MV-4-11 (cell line): ENCODE measurements around the gene OLFML2A.
A peak's percentile ranks its signal among the peaks of the same experiment; 100 is the strongest.

Experiments
- DNase-seq: peaks from one replicate; lab custom pipeline; 2025; lab: John Stamatoyannopoulos, UW

The OLFML2A gene

DNA sequence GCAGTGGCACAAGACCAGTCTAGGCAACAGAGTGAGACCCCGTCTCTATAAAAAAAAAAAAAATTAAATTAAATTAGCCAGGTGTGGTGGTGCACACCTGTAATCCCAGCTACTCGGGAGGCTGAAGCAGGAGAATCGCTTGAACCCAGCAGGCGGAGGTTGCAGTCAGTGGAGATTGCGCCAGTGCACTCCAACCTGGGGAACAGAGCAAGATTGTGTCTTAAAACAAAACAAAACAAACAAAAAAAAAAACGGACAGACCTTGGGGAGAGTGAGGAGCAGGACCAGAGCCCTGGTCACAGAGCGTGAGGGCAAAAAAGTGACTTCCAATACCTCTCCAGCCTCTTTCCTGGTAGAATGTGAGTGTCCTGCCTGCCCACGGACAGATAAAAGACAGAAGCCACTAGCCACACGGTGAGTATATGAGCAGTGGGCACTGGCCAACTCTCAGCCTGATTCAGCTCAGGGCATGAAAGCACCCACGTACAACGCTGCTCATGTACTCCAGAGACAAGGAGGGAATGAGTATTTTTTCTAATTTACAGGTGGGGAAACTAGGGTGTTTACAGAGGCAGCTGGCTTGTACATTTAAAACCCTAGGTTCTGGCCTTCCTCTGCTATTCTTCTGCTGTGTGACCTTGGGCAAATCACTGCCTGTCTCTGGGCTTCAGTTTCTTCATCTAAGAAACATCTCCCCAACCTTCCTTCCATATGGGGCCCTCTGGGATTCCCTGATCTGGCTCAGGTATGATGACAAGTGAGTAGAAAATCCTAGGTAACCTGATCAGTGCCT lies 1.8 kb downstream of the OLFML2A start:
- DNase-seq, result no peak

DNA sequence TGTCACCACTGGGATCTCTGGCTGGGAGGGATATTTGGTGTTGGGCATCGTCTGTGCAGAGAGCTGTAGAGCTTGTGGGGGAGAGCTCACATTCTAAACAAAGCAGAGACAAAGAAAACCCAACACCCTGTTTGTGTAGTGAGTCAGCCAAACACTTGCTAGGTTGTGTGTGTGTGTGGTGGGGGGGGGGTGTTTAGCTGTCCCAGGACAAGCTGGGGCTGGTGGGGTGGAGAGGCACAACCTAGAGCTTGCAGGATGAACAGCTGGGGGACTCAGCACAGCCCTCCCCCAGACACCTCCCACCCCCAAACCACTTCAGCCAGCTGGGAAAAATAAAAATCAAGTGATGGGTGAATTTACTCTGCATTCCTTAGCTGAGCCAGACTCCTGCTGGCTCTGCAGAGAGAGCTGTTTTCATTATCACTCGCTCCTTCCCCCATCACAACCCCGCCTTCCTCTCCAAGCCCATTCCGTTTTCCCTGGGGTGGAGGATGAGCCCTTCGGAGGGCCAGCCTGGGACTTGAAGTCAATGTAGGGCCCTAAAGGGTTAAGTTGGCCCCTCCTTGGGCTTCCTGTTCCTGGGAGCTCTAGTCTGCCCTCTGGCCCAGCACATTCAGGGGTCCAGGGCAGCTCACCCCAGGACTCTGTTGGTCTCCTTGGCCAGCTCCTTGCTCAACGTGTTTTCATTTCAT lies 2.6 kb downstream of the OLFML2A start:
- DNase-seq, result no peak

- DNase-seq, result no peak
These were observed 3.3 kb downstream of the OLFML2A start for GRCh38 chr9:124780060-124780756.

- DNase-seq, result no peak
These were observed 3.8 kb downstream of the OLFML2A start for GRCh38 chr9:124780757-124781151.

GRCh38 chr9:124781967-124782660 lies 5.2 kb downstream of the OLFML2A start:
- no peak for DNase-seq

DNA sequence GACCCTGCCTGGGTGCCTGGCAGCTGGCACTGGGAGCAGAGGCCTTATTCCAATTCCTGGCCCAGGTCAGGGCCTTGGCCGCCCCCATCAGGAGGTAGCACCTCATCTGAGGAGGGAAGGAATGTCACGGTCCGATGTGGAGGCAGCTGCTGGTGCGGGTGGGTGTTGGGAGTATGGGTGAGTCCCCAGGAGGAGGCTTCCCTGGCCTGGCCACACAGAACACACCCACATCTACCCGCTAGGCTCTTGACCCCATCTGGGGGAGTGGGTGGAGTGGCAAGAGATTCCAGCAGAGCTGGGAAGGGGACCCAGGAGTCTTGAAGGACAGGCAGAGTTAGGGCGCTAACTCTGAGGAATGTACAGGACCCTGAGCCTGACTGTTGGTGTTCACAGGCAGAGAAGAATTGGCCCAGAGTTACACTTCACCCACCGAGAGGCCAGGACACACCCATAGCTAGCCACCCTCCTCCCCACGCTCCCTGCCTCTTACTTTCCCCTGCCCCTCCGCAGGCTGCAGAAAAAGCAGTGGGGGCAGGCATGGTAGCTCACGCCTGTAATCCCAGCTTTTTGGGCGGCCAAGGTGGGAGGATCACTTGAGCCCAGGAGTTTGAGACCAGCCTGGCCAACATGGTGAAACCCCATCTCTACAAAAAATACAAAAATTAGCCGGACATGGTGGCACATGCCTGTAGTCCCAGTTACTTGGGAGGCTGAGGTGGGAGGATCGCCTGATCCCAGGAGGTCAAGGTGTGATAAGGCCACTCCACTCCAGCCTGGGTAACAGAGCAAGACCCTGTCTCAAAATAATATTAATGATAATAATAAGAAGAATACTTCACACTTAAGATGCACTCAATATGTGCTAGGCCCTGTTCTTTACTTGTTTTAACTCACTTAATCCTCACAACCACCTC lies 6.0 kb downstream of the OLFML2A start:
- no peak for DNase-seq

GRCh38 chr9:124783830-124784229 lies 6.9 kb downstream of the OLFML2A start:
- DNase-seq, result no peak

DNA sequence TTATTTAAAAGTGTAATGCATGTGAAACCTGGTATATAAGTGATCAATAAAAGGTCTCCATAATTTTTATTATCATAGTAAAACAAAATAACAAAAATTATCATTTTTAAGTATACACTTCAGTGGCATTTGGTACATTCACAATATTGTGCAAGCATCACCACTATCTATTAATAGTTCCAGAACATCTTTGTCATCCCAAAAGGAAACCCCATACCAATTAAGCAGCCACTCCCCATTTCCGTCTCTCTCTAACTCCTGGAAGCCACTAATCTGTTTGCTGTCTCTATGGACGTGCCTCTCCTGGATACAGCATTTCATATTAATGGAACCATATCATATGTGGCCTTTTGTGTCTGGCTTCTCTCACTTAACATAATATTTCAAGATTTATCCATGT lies 7.6 kb downstream of the OLFML2A start:
- DNase-seq, result peak; percentile 95

DNA sequence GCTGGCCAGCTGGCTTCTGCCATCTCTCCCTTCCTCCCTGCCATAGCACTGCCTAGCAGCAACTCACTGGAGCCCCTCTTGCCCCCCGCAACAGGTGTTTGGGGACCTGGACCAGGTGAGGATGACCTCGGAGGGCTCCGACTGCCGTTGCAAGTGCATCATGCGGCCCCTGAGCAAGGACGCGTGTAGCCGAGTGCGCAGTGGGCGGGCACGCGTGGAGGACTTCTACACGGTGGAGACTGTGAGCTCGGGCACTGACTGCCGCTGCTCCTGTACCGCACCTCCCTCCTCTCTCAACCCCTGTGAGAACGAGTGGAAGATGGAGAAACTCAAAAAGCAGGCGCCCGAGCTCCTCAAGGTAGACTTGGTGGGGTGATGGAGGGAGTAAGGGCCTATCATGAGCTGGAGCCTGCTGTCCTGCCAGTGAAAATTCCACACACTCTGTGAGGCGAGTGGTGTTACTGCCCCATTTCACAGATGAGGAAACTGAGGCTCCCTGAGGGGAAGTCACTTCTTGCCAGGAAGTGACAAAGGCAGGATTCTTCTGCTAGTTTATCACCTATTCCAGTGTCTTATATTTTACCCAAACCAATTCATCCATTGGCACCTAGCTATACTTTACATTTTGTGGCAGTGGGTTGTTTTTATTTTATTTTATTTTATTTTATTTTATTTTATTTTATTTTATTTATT lies 10.1 kb downstream of the OLFML2A start:
- DNase-seq, result no peak

GRCh38 chr9:124788542-124789217 lies 11.7 kb downstream of the OLFML2A start:
- DNase-seq, result no peak

DNA sequence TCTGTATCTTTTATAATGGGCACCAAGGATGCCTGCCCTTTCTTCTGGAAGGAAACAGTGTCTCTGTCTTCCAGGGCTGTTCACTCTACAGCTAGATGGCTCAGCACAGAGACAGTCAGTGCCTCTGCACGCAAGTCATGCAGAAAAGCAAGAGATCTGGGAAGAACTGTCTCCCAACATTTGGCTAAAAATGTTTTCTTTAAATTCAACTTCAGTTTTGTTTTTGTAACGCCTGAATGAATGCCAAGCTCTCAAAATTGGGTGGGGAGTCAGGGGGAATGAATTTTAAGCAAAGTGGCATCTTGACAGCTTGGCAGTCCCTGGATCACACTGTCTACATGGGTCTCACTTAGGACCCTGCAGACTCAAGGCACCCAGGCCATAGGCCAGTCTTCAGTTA lies 12.6 kb downstream of the OLFML2A start:
- DNase-seq, result no peak

DNA sequence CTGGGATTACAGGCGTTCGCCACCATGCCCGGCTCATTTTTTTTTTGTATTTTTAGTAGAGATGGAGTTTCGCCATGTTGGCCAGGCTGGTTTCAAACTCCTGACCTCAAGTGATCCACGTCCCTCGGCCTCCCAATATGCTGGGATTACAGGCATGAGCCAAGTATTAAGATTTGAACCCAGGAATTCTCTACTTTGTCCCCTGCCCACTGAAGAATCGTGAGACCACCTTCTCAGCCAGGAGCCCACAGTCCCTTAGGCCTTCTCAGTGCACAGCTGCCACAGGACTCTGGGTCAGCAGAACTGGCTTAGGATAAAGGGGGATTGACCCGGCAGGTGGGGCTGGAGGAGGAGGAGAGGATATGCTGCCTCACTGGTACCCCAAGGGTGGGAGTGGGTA lies 13.4 kb downstream of the OLFML2A start:
- no peak for DNase-seq

GRCh38 chr9:124790801-124791505 lies 14.0 kb downstream of the OLFML2A start:
- DNase-seq, result no peak

GRCh38 chr9:124792257-124793014 lies 15.5 kb downstream of the OLFML2A start:
- no peak for DNase-seq

- no peak for DNase-seq
These were observed 16.1 kb downstream of the OLFML2A start for GRCh38 chr9:124793015-124793541.

GRCh38 chr9:124794902-124795491 lies 18.1 kb downstream of the OLFML2A start:
- DNase-seq, result no peak

- DNase-seq, result no peak
These were observed 19.0 kb downstream of the OLFML2A start for GRCh38 chr9:124795881-124796431.
